OCI-LY3 (cell line): ENCODE data around the gene KRTAP3-3.

Experiments
- EZH2phosphoT487 ChIP-seq: fragments of 200-600 bp; shearing (Covaris generic); IDR thresholded peaks from 2 replicates; pipeline ENCODE4 v1.6.1; 2018; ENCODE audit warnings: antibody characterized with exemption, mixed run types, low read depth
- TF ChIP-seq, protein P1 (sequence below): fragments of 200-600, 300-600 bp; sonication (generic); IDR thresholded peaks from 2 replicates; pipeline ENCODE4 v1.5.1; 2014; ENCODE audit warnings: antibody characterized with exemption, low read length, low read depth

- TF ChIP-seq, protein P1, sequence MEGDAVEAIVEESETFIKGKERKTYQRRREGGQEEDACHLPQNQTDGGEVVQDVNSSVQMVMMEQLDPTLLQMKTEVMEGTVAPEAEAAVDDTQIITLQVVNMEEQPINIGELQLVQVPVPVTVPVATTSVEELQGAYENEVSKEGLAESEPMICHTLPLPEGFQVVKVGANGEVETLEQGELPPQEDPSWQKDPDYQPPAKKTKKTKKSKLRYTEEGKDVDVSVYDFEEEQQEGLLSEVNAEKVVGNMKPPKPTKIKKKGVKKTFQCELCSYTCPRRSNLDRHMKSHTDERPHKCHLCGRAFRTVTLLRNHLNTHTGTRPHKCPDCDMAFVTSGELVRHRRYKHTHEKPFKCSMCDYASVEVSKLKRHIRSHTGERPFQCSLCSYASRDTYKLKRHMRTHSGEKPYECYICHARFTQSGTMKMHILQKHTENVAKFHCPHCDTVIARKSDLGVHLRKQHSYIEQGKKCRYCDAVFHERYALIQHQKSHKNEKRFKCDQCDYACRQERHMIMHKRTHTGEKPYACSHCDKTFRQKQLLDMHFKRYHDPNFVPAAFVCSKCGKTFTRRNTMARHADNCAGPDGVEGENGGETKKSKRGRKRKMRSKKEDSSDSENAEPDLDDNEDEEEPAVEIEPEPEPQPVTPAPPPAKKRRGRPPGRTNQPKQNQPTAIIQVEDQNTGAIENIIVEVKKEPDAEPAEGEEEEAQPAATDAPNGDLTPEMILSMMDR, result no peak
- no peak for TF ChIP-seq EZH2phosphoT487
Observed at GRCh38 chr17:41029633-41030245, 35.8 kb upstream of the KRTAP3-3 start, which contains the start of gene KRTAP1-4.
